A204.1 (cell line): ENCODE data around the gene GOLGA5.
"Not testable (repeated sequence)": the region's sequence is repeated elsewhere in the genome, so short reads cannot be mapped to it uniquely, and the experiment has no call there.

Experiments
- FAIRE-seq: peaks from 2 replicates; lab custom pipeline; 2012; peaks lifted over from hg19 to GRCh38; lab: Jason Lieb, UNC

GOLGA5 gene

GRCh38 chr14:92780444-92781232, 13.5 kb upstream of the GOLGA5 start:
- FAIRE-seq: no peak

- FAIRE-seq: no peak
Observed at GRCh38 chr14:92781350-92781749, 12.8 kb upstream of the GOLGA5 start.

GRCh38 chr14:92783813-92784431, 10.2 kb upstream of the GOLGA5 start:
- FAIRE-seq: peak; percentile 94

GRCh38 chr14:92785667-92786426, 8.3 kb upstream of the GOLGA5 start:
- no peak for FAIRE-seq

GRCh38 chr14:92786427-92786756, 7.7 kb upstream of the GOLGA5 start:
- no peak for FAIRE-seq

- no peak for FAIRE-seq
Observed at GRCh38 chr14:92787554-92787953, 6.6 kb upstream of the GOLGA5 start.

- no peak for FAIRE-seq
Observed at GRCh38 chr14:92789457-92790089, 4.5 kb upstream of the GOLGA5 start.

GRCh38 chr14:92792885-92793284, 1.2 kb upstream of the GOLGA5 start:
- FAIRE-seq: no peak

GRCh38 chr14:92794547-92794941, 439 bp downstream of the GOLGA5 start:
- FAIRE-seq: no peak

GRCh38 chr14:92794961-92795360, 856 bp downstream of the GOLGA5 start:
- no peak for FAIRE-seq

- FAIRE-seq: no peak
Observed at GRCh38 chr14:92797935-92798653, 4.0 kb downstream of the GOLGA5 start.

GRCh38 chr14:92798811-92799210, 4.7 kb downstream of the GOLGA5 start:
- no peak for FAIRE-seq

GRCh38 chr14:92800012-92800411, 5.9 kb downstream of the GOLGA5 start:
- no peak for FAIRE-seq

GRCh38 chr14:92800525-92800924, 6.4 kb downstream of the GOLGA5 start:
- no peak for FAIRE-seq

- peak; percentile 81 for FAIRE-seq
Observed at GRCh38 chr14:92801917-92802316, 7.8 kb downstream of the GOLGA5 start.

- no peak for FAIRE-seq
Observed at GRCh38 chr14:92802678-92803077, 8.6 kb downstream of the GOLGA5 start.

GRCh38 chr14:92813201-92813600, 19.1 kb downstream of the GOLGA5 start:
- no peak for FAIRE-seq

GRCh38 chr14:92819011-92819597, 25.0 kb downstream of the GOLGA5 start:
- FAIRE-seq: no peak

GRCh38 chr14:92819680-92820535, 25.8 kb downstream of the GOLGA5 start:
- FAIRE-seq: not testable (repeated sequence)

GRCh38 chr14:92820536-92820840, 26.4 kb downstream of the GOLGA5 start:
- not testable (repeated sequence) for FAIRE-seq

GRCh38 chr14:92830902-92831301, 36.8 kb downstream of the GOLGA5 start:
- no peak for FAIRE-seq
